Thyroid gland (tissue), 4 donors: ENCODE data around the gene MON1A. TPM values are rescaled to one million over a fixed set of nuclear protein-coding genes. Genes with fewer than 3 reads are reported as not detected.
"Not testable (repeated sequence)": the region's sequence is repeated elsewhere in the genome, so short reads cannot be mapped to it uniquely, and the experiment has no call there.

Experiments used
- DNase-seq, 2 donors: peaks; one replicate each; pipeline ENCODE4 v3.0.0-alpha.2; 2019
- H3K27ac ChIP-seq, 3 donors: fragments of 200-600 bp; sonication (generic); 1 replicate in 2 of 3; 2 replicates in 1 of 3; pipeline ENCODE4 v1.5.1; 2016 to 2019; ENCODE audit warnings: mild to moderate bottlenecking in 1 of 3, moderate library complexity in 1 of 3
- H3K27me3 ChIP-seq: fragments of 200-600 bp; sonication (generic); one replicate; pipeline ENCODE4 v1.5.1; 2019
- H3K36me3 ChIP-seq, 2 donors: fragments of 200-600 bp; sonication (generic); one replicate each; pipeline ENCODE4 v1.5.1; 2016 to 2019
- H3K4me1 ChIP-seq, 2 donors: fragments of 200-600 bp; sonication (generic); one replicate each; pipeline ENCODE4 v1.5.1; 2017 to 2019
- H3K4me3 ChIP-seq, 3 donors: fragments of 200-600 bp; sonication (generic); replicated peaks in 1 of 3; 1 replicate in 2 of 3; 2 replicates in 1 of 3; pipeline ENCODE4 v1.5.1; 2016; ENCODE audit warnings: mild to moderate bottlenecking in 1 of 3
- H3K9me3 ChIP-seq: fragments of 200-600 bp; sonication (generic); one replicate; pipeline ENCODE4 v1.5.1; 2017
- POLR2A ChIP-seq, 2 donors: fragments of 450-650 bp; IDR thresholded peaks; one replicate each; pipeline ENCODE4 v1.6.1; 2017; ENCODE audit warnings: antibody characterized with exemption in 2 of 2, mild to moderate bottlenecking in 2 of 2, moderate library complexity in 1 of 2
- WGBS, 2 donors: methylation state at CpG; one replicate each; pipeline ENCODE4 v1.1.5; 2017; 5-methylcytosine and 5-hydroxymethylcytosine counted together
- intact Hi-C: fragments of 100-400 bp; cut with DNase I; formaldehyde crosslinking; loops from one replicate; pipeline ENCODE4 v1.15.1; 2023
- total RNA-seq, 4 donors: library from RNA; depleted of rRNA; stranded (reverse); fragments of >200 nt; gene quantifications; one replicate each; pipeline ENCODE4 v1.2.3, GENCODE V29; 2016
- TF ChIP-seq, protein P1 (sequence below), 6 experiments: fragments of 200-600 bp in 3 of 6; fragments of 450-650 bp in 3 of 6; sonication (generic) in 3 of 6; IDR thresholded peaks; one replicate each; pipeline ENCODE4 v1.5.1; 2016 to 2019; ENCODE audit warnings: antibody characterized with exemption in 6 of 6, mild to moderate bottlenecking in 2 of 6, inconsistent platforms in 1 of 6, moderate library complexity in 1 of 6

Gene MON1A
- total RNA-seq, 4 donors from 2014 or later, result 12.1 to 19.9 (median 18.7) TPM

DNA sequence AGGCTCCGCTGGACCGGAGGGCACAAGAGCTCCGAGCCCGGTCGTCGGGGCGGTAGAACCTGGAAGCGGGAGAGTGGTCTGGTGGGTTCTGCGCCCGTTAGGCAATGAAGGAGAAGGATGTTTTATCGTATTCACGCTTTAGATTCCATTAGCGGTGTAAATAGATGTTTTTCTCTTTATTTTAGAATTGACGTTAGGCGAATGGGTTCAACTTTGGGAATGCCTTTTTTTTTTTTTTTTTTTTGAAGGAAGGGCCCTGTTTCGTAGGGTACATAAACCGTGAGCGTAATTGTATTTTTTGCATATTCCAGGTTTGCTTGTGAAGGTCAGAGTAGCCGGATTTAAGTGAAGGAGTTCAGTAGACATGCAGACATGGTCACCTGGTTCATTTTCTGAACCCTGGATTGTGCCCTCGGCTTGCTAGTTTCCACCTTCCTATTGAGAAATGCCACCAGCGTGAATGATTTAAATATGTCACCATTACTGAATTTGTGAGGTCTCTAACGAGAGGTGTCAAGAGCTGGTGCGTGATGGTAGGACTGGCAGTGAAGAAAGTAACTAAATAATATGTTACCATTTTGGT, 11.1 kb upstream of the MON1A start:
- TF ChIP-seq, protein P1, sequence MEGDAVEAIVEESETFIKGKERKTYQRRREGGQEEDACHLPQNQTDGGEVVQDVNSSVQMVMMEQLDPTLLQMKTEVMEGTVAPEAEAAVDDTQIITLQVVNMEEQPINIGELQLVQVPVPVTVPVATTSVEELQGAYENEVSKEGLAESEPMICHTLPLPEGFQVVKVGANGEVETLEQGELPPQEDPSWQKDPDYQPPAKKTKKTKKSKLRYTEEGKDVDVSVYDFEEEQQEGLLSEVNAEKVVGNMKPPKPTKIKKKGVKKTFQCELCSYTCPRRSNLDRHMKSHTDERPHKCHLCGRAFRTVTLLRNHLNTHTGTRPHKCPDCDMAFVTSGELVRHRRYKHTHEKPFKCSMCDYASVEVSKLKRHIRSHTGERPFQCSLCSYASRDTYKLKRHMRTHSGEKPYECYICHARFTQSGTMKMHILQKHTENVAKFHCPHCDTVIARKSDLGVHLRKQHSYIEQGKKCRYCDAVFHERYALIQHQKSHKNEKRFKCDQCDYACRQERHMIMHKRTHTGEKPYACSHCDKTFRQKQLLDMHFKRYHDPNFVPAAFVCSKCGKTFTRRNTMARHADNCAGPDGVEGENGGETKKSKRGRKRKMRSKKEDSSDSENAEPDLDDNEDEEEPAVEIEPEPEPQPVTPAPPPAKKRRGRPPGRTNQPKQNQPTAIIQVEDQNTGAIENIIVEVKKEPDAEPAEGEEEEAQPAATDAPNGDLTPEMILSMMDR (IDR thresholded peaks at IDR 0.05), result no peak
- no peak for TF ChIP-seq POLR2A (IDR thresholded peaks at IDR 0.05)
- intact Hi-C loops, result no loop called here
- no peaks in the 10 kb centered on the region for H3K27me3 ChIP-seq
- H3K4me1 ChIP-seq, result peaks cover 7 to 11% of the 10 kb centered on the region in 2 donors
- no peaks in the 10 kb centered on the region for H3K9me3 ChIP-seq
- H3K36me3 ChIP-seq, result peaks cover 0 to 3% of the 10 kb centered on the region in 2 donors
- no peak for DNase-seq
- H3K27ac ChIP-seq, result peak overlapping the region; percentile 51 to 94 (median 81)
- H3K4me3 ChIP-seq, result peak overlapping the region in 2 of 3 donors; percentile 38 to 70
- WGBS, 2 donors, result 9 to 10% methylated on average over 20 to 23 of the region's 23 CpGs

DNA sequence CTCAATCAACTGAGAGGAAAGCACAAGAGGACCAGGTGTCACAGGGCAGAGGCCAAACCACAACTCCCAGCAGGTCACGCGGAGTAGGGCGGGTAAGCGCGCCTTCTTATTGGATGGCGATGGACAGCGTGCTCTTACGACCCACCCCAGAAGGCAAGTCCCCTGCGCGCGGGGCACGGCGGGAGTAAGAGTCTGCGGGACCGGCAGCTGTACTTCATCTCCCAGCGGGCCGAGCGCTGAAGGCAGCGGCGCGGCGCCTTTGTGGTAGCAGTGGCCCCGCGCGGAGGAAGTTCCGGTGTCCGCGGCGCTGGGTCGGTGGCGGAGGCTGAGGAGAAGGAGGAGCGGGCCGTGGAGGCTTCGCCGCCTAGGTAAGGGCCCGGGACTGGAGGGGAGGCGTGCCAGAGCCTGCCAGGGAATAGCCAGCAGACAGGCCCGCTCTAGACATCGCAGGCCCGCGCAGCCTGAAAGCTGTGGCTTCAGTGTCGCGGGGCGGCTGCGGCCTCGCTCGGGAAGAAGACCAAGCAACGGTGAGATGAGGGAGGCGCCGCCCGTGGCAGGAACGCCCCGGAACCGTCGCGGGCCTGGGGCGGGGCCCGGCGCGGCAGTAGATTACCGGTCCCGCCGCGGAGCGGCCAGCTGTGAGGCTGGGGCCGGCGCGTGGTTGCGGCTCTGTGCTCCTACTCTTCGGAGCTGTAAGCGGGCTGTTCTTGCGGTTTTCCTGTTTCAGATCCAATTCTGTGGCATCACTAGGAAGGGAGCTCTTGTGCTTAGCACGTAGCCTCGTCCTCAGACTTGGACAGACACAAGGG, 10.5 kb upstream of the MON1A start, which contains the start of gene RBM6:
RBM6 (plus strand) TSS at position 293 of the 809 bp plus-strand sequence. CDS start 22,492 bp downstream, outside the sequence.
- H3K36me3 ChIP-seq, result peaks cover 0 to 3% of the 10 kb centered on the region in 2 donors
- peak in 1 of 2 donors; percentile 85 for TF ChIP-seq POLR2A (IDR thresholded peaks at IDR 0.05)
- TF ChIP-seq, protein P1 (IDR thresholded peaks at IDR 0.05), result peak in 1 of 6 experiments; percentile 1
- H3K27me3 ChIP-seq, result no peaks in the 10 kb centered on the region
- intact Hi-C loops, result no loop called here
- peaks cover 7 to 11% of the 10 kb centered on the region in 2 donors for H3K4me1 ChIP-seq
- peak within 1 kb of the TSS; percentile 51 to 94 (median 81) for H3K27ac ChIP-seq
- WGBS, 2 donors, result 1% methylated on average over 23 of the region's 74 CpGs; no CpG with 5 or more reads in 1 of the 2 donors
- H3K9me3 ChIP-seq, result no peaks in the 10 kb centered on the region
- peak; percentile 99 for DNase-seq
- peak within 1 kb of the TSS; percentile 15 to 70 (median 38) for H3K4me3 ChIP-seq

DNA sequence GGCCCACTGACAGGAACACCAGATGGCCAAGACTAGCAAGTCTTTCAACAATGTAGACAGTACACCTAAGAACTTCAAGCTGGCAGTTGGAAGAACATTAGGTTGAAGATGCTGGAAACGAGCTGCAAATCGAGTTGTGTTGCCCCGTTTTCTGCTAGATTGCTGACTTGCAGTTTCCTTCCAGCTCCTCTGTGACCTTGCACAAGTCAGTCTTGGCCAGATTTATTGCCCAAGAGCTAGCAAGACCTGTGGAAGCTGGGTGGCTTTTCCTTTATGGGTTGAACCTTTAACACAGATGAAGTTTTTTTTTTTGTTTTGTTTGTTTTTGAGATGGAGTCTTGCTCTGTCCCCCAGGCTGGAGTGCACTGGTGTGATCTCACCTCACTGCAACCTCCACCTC, 7.5 kb upstream of the MON1A start:
- H3K4me3 ChIP-seq, result no peak overlapping the region
- H3K9me3 ChIP-seq, result no peaks in the 10 kb centered on the region
- H3K4me1 ChIP-seq, result peaks cover 7 to 11% of the 10 kb centered on the region in 2 donors
- no peak overlapping the region for H3K27ac ChIP-seq
- intact Hi-C loops, result no loop called here
- no peaks in the 10 kb centered on the region for H3K36me3 ChIP-seq
- H3K27me3 ChIP-seq, result no peaks in the 10 kb centered on the region
- no peak for DNase-seq
- WGBS, 2 donors, result 53 to 69% methylated on average over 3 of the region's 3 CpGs
- TF ChIP-seq, protein P1 (IDR thresholded peaks at IDR 0.05), result no peak
- TF ChIP-seq POLR2A (IDR thresholded peaks at IDR 0.05), result no peak

DNA sequence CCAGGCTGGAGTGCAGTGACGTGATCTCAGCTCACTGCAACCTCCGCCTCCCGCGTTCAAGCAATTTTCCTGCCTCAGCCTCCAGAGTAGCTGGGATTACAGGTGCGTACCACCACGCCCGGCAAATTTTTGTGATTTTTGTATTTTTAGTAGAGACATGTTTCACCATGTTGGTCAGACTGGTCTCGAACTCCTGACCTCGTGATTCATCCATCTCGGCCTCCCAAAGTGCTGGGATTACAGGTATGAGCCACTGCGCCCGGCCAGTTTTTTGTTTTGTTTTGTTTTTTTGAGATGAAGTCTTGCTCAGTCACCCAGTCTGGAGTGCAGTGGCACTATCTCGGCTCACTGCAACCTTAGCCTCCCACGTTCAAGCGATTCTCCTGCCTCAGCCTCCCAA, 2.7 kb upstream of the MON1A start:
- H3K27ac ChIP-seq, intact Hi-C loops, H3K27me3 ChIP-seq, DNase-seq, H3K36me3 ChIP-seq, H3K9me3 ChIP-seq, H3K4me3 ChIP-seq: not testable (repeated sequence)
- WGBS, 2 donors, result 88 to 93% methylated on average over 15 of the region's 15 CpGs
- peaks cover 26 to 39% of the 10 kb centered on the region in 2 donors for H3K4me1 ChIP-seq

DNA sequence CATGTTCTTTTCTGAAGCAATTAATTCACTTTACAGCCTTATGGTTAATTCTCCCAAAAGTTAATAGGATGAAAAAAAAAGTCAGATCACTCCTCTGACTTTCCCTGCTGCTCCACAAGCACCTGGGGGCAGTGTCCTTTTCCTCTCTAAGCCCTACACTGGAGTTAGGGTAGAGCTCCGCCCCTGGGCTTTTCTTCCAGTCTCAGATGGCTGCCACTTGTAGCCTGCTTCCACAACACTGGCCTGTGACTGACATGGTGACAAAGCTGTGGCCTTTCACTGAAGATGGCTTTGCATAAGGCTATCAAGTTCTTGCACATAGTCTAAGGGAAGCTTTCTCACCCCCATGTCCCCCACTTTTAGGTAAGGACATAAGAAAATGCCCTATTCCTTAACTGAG, 1.3 kb upstream of the MON1A start:
- Histone ChIP-seq H3K36me3 (no peaks in the 10 kb centered on the region), H3K27ac (peak overlapping the region; percentile 87 to 90 (median 88)), H3K4me3 (no peak overlapping the region), H3K9me3 (no peaks in the 10 kb centered on the region), H3K27me3 (no peaks in the 10 kb centered on the region), H3K4me1 (peaks cover 26 to 40% of the 10 kb centered on the region in 2 donors)
- TF ChIP-seq, protein P1 (IDR thresholded peaks at IDR 0.05), result peak in 4 of 6 experiments; percentile 23 to 38 (median 29)
- TF ChIP-seq POLR2A (IDR thresholded peaks at IDR 0.05), result peak in 1 of 2 donors; percentile 24
- intact Hi-C loops, result no loop called here
- peak; percentile 88 to 90 for DNase-seq
- 29 to 60% methylated on average over 1 of the region's 1 CpG for WGBS, 2 donors
